GM21786 (cell line): Measurements from ENCODE around the gene SMAP2.

ENCODE experiments used
- ATAC-seq: cut with Tn5 transposase; IDR thresholded peaks from one replicate; pipeline ENCODE4 v1.9.1; 2021; ENCODE audit not compliant: unreplicated experiment

SMAP2 gene

DNA sequence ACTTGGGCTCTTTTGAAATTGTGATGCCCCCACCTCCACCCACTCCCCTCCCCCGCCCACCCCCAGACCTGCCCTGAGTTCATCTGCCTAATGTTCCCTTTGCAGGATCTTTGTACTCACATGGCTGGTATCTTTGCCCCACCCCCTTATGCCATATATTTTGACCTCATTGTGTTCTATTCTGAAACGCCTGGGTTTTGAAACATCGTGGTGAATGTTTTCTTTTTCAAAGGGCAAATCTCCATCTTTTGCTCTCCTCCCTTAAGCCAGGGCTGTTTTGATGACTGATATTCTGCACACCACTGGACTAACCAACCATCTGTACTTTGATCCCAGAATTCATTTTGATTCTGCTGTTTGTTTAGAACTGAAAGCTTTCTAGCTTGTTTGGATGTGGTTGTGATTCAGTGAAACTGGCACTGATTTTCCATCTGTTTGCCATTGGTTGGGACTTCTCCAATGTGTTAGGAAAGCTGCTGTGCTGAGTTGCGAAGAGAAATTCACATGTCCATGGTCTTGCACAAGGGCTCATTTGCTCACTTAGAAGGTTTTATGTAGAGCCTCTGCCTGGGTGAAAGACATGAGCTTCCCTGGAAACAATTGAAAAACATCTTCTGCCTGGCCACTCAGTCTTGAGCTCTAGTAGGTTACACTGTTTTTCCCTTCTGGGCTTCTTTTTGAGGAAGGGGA, 16.5 kb downstream of the SMAP2 start:
- ATAC-seq: no peak

DNA sequence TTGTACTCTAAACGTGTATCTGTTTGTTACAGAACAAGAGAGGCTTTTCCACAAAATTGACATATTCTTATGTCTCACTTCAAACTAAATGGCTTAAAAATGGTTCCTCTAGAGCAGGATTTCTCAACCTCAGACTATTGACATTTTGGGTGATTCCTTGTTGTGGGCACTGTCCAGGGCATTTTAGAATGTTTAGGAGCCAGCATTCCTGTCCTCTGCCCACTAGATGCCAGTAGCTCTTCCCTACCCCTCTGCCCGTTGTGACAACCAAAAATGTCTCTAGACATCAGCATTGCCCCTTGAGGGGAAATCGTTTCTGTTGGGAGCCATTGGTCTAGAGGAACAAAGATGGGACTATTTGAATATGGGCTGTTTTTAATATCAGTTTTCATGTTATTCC, 17.3 kb downstream of the SMAP2 start:
- no peak for ATAC-seq

DNA sequence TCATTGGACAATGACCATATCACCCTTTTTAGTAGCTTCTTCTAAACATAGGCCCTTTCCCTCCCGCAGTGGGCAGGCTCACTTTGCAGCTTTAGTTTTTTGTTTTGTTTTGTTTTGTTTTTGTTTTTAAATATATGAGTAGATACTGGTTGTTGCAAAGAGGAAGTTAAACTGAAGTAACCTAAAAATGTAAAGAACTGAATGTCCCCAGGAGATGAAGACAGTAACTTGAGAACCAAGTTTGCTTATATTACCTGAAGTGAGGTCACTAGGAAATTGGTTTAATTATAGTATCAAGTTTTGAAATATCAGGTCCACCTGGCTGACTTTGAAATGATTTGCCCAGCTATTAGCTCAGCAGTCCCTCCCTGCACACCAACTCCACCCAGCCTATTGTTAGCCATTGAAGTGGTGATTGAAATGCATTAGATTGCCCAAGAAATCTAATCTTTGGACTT, 18.2 kb downstream of the SMAP2 start:
- peak; percentile 52 for ATAC-seq

DNA sequence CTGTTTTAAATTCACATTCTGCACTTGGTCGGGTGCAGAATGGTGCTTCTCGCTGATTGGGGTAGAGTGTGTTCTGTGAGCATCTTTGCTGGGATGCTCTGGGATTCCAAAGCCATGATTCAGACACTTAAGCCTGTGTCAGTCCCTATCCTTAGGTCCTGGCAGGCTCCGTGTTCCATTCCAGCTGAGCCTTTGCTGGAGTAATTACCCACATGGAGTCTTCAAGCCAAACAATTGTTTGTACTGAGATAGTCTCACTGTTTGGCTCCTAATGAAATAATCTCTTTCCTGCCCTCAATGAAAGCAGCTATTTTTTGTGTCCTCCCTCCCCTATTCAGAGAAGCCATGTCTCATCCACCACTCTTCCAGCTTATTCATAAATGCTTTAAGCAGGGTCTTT, 18.7 kb downstream of the SMAP2 start:
- ATAC-seq: no peak

DNA sequence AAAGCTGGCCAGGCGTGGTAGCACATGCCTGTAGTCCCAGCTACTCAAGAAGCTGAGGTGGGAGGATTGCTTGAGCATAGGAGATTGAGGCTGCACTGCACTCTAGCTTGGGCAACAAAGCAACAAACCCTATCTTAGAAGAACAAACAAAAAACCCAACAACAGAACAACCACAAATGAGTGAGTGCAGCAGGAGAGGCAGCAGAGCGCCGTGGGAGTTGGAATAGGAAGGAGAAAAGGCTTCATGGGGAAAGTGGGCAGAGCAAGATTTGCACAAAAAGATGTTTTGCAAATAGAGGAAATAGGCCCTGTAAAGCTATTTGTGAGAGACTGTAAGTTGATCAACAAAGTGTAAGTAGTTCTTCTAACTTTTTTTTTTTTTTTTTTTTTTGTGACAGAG, 19.6 kb downstream of the SMAP2 start:
- no peak for ATAC-seq

DNA sequence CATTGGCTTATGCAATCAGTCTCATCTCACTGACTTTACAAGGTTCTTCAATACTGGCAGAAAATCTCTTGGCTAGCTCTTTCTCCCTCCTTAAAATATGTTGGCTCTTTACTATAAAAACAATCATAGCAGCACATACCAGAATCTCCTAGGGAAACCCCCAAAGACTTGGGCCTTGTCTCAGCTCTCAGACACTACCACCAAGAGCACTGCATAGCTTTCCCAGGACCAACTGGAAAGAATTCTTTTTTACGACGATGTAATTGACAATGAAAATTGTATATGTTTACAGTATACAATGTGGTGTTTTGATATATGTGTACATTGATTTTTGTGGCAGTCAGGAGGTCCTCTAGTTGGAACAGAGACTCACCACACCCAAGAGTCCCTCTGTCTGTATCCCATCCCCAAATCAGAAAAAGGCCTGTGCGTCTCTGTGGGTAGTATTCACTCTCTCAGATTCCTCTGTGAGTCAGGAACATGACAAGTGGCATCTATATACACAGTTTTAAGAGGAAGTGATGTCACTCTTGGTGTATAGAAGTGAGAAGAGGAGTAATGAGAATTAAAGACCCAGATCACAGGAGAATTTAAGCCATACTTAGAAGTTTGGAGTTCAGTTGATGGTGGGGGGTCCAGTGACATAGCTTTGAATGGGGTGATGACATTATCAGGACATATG, 21.1 kb downstream of the SMAP2 start:
- ATAC-seq: no peak

DNA sequence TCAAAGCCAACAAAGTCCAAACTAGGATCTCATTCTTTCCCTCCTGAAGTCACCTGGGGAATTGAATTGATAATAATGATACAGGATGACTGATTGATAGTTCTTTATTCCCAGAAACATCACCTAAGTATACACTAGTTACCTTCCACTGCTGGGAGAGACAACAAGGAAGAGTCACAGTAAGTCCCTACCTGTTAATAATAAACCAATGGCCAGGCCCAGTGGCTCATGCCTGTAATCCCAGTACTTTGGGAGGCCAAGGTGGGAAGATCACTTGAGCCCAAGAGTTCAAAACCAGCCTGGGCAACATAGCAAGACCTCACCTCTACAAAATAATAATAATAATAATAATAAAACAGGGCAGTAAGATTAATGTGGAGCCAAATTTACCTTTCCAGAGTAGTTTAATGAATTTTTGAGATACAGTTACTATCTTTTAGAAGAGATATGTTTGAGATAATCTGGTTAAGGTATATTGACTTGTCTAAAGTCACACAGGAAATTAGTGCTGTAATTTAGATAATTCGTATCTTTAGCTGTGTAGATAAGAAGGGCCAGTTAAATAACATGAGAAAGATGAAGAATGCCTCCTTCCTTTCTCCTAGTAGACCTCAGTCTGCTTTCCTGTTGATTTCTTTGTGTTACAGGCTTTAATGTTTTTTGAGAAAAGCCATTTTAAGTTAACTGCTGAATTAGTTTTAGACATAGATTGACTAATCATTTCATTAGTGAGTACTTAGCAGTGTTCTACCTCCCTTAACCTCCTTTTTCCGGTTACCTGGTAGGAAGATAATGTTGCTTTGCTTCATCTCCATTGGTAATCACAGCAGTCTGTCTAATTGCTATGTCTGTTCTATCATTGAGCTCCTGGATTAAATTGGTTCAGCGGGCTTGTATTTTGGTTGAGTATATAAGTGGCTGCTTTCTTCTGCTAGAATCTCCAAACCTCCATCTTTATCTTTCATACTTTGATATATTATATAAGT, 22.0 kb downstream of the SMAP2 start:
- no peak for ATAC-seq

DNA sequence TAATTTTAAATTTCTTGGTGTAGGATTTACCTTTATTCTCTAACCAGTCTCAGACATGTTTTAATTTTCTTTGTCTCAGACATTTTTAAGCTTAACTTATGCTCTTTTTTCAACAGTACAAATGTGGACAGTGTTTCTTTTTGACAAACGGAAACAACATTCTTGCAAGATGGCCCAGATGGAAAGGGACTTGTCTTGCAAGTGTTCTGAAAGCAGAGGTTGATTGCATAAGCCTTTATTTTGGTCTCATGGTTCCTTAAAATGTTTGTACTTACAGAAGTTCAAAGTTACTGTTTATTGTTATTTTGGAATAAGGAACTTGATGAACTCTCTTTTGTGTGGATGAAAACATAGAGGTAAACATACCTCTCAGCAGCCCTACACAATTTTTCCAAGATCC, 22.9 kb downstream of the SMAP2 start:
- no peak for ATAC-seq

DNA sequence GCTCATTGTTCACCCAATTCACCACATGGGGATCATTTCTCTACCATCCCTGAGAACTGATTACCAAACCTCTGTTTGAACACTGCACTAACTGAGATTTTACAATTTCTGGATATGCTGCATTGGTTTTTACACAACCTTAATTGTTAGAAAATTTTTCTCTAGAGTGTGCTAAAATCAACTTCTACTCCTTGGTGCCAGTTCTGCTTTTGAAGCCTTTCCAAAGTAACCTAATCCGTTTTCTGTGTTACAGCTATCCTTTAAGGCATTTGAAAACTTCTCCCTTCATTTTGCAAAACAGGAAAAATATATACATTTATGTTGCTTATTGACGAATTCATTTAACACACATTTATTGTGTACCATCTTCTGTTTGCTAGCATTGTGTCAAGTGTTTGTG, 23.7 kb downstream of the SMAP2 start:
- ATAC-seq: no peak

DNA sequence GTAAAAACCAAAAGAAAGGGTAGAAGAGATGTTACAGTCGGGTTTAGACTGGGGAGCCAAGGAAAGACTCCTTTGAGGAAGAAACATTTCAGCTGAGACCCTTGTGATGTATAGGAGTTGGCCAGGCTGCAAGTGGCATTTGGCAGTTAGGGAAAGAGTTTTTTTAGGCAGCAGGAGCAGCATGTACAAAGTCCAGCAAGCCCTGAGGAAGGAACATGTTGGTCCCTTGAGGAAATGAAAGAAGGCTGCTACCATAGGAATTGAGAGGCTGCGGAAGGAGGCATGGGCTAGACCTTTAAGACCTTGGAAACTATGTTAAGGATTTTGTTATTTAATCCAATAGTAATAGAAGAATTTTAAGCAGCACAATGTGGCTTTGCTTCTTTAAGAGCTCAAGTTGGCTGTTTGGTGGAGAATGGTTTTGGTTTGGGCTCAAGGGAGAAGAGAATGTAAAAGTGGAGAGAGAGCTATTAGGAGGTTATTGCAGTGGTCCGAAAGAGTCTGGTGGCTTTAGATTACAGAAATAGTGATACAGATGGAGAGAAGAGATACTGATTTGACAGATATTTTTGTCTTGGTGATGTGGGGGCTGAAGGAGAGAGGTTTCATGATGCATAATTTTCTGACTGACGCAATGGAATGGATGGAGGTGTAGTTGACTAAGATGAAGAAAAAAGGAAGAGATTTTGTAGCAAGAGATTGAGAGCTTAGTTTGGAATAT, 26.6 kb downstream of the SMAP2 start:
- ATAC-seq: peak; percentile 58

DNA sequence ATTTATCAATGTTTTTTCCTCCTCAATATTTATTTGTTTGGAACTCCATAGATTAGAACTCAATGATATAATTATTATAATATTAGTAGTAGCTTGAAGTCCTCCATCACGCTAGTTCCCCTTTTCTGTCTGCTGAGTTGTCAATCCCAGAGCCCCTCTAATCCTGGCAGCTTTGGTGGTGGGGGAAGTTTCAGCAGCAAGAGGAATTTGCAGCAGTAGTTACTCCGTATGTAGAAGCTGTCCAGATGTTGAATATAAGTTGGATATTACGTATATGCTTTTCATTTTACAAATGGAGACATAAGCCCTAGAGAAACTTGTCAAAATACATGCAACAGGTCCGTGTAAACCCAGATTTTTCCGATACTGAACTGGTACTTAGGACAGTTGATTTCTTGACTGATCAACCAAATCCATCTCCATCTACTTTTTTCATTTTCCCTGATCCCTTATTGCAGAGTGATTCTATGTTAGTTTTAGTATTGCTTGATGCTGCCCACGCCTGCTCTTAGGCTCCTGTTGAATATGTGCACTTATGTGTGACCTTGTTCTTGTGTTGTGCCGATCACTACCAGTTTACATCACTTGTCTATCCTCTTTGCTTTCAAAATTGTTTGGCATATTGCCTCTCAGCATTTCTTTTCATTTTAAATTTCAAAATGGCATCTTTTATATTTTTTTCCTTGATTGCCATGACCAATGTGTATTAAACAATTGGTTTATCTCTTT, 28.1 kb downstream of the SMAP2 start:
- ATAC-seq: no peak

DNA sequence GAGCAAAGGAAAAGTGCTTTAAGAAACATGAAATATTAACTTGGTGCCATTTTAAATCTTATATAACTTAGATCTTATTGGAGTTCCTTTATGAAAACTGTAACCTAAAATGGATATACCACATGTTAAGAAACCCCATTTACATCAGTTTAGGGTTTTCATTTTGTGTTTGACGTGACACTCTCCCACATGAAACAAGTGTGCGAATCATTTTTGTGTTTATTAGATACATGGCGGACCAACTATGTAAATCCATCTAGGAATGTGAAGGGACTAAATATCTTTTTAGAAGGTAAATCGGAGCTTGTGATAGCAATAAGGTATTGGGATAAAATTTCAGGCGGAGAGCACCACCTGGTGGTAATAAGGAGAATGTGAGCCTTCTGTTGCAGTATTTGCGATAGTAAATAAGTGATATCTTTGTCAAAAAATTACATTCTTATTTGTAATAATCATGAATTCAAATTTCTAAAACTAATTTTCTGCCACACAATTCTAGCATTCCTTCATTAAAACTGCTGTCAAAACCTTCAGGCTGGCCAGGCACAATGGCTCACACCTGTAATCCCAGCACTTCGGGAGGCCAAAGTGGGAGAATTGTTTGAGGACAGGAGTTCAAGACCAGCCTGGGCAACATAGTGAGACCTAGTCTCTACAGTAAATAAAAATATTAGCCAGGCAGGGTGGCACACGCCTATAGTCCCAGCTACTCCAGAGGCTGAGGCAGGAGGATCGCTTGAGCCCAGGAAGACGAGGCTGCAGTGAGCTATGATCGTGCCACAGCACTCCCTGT, 31.3 kb downstream of the SMAP2 start:
- no peak for ATAC-seq

DNA sequence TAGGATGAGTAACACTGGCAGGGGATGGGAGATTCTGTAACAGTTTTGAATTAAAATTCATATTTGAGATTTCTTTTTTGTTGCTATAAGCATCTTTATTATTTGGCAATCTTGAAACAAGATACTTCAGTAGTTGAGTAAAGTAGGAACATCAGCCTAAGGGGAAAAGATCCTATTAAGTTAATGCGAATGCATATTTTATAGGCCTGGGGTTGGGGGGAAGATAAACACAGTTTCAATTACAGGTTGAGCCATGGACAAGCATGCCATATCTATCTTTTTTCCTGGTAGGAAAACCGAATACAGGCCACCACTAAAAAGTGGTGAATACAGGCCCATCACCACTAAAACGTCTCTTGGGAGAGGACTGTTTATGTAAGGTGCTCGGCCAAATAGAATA, 32.3 kb downstream of the SMAP2 start:
- ATAC-seq: no peak

DNA sequence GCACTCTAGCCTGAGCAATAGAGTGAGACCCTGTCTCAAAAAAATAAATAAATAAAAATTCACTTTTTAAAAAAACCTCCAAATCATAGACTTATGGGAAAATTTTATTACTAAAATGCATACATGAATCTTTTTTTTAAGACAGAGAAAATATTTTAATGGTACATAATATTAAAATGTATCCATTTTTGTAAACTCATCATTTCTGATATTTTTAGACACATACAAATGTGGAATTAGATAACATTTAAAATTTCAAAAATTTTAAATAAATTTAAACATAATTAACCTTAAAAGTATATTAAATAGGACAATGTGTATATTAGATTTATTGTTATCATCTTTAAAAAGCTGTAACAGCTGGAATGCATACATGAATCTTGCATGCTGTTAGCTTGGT, 33.9 kb downstream of the SMAP2 start:
- no peak for ATAC-seq

DNA sequence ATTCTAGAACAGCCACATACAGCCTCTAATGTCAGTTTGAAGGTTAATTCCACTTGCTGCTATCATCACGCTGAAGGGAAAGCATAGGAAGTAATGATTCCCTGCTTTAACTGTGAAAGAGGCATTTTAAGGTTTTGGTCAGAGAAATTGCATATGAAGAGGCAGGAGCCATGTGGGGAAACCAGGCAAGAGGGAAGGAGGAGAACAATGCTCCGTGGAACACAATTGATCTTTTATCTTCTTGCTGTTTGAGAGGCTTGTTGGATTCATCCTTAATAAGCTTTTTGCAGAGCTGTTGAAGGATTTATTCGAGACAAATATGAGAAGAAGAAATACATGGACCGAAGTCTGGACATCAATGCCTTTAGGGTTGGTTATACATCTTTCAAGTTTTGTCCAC, 35.9 kb downstream of the SMAP2 start:
- no peak for ATAC-seq

DNA sequence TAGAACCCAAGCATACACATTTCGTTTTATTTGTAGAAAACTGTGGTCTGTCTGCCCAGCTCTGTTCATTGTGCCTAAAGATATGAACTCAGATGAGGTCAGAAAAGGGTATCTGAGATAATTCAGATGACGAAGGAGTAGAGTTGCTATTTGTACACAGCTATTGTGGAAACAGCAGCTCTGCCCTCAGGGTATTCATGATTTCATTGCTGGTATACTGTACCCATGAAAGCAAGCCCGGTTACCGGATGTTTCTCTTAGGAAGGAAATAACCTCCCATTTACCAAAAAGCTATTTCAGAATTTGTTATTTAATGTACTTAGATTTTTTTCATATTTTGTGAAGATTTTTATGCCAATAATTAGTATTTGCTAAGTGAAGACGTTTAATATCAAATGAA, 37.8 kb downstream of the SMAP2 start:
- no peak for ATAC-seq

DNA sequence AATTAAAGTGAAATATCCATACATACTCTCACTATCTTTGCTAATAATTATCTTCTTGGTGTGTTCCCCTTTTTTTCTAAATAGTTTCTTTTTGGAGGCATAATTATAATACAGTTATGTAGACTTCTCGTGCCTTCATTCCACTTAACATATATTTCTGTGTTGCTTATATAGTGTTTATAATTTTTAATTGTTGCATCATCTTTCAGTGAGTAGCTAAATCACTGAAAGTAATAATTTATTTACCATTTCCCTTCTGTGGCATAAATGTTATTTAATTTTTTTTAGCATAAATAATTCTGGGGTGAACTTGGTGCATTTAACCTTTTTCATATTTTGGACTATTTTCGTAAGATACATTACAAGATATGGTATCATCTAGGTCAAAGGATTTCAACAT, 38.3 kb downstream of the SMAP2 start:
- no peak for ATAC-seq

DNA sequence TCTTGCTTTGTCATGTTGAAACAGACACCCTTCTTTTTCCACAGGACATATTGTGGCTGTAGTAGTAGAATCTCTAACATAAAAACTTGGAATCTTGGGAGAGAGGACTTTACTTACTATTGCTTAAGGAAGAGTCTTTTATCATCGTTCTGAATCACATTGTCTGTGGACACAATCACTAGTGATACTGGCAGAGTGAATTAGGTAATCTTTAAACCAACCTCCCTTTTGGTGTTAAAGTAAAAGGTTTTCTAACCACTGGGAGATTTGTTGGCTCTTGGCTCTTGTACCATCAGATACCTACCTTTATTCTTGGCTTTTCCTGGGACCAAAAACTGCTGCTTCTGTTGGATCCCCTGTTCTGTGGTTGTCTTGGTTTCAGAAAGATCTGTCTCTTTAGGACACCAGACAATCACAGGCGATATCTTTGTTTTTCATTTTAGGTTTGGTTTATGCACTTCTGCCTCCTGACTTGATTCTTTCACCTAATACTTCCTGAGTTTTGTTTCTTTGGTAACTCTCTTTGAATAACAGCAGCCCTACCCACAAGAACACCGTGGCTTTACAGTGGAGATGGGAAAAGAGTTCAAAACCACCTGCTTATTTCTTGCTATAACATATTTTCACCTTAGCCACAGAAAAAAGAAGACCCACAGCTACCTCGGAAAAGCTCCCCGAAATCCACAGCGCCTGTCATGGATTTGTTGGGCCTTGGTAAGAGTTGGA, 40.2 kb downstream of the SMAP2 start:
- ATAC-seq: no peak

DNA sequence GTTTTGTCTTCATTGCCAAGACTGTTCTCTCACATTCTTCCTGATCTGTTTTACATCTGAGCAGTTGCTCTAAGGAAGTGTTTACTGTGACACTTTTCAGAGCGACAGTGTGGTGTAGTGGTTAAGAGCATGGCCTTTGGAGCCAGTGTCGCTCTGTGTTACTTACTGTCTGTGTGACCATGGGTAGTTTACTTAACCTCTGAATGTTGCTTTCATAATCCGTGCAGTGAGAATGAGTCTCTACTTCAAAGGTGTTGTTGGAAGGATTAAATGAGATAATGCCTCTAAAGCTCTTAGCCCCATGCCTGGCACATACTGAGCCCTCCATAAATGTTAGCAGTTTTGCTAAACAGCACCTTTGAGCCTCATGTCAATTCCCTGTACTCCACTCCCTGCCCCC, 40.8 kb downstream of the SMAP2 start:
- ATAC-seq: no peak
